Urinary bladder (tissue), 4 donors: ENCODE measurements around the gene LDLRAD3. TPM values are rescaled to one million over a fixed set of nuclear protein-coding genes. Genes with fewer than 3 reads are reported as not detected.

ENCODE experiments used
- DNase-seq: peaks from one replicate; pipeline ENCODE4 v3.0.0-alpha.2; 2015; ENCODE audit errors: extremely low spot score
- H3K27ac ChIP-seq: one replicate; pipeline ENCODE4 v1.5.1; 2013; ENCODE audit warnings: low read depth, mild to moderate bottlenecking, moderate library complexity
- H3K36me3 ChIP-seq: one replicate; pipeline ENCODE4 v1.6.1; 2013; ENCODE audit warnings: mild to moderate bottlenecking, moderate library complexity; ENCODE audit not compliant: insufficient read depth
- H3K4me1 ChIP-seq: one replicate; pipeline ENCODE4 v1.6.1; 2013; ENCODE audit warnings: mild to moderate bottlenecking, moderate library complexity; ENCODE audit not compliant: insufficient read depth
- H3K4me3 ChIP-seq: one replicate; pipeline ENCODE4 v1.5.1; 2013; ENCODE audit warnings: low read depth, low read length
- whole genome bisulfite sequencing: extraction: QIAGEN DNeasy Blood & Tissue Kit; methylation state at CpG from one replicate; pipeline ENCODE4 v1.1.7; 2013; 5-methylcytosine and 5-hydroxymethylcytosine counted together
- polyA plus RNA-seq: library from polyadenylated mRNA; stranded (reverse); fragments of 200-250 nt; gene quantifications from one replicate; pipeline ENCODE4 v1.2.3, GENCODE V29; 2013
- total RNA-seq: library from RNA; depleted of rRNA; stranded (reverse); fragments of >200 nt; gene quantifications from one replicate; pipeline ENCODE4 v1.2.3, GENCODE V29; 2014
- donor health status: healthy with polysubstance abuse.
- donor health status: healthy.

The LDLRAD3 gene
- total and polyA plus RNA-seq, 2 donors = 7.2 to 13.8 TPM

GRCh38 chr11:36103933-36104530, 160.2 kb downstream of the LDLRAD3 start:
- H3K4me3 ChIP-seq = no peak overlapping the region
- 97% methylated on average over 11 of the region's 11 CpGs for WGBS
- no peak for DNase-seq
- H3K4me1 ChIP-seq = peaks cover 2% of the 10 kb centered on the region
- no peaks in the 10 kb centered on the region for H3K36me3 ChIP-seq
- no peak overlapping the region for H3K27ac ChIP-seq

GRCh38 chr11:36104660-36104992, 160.8 kb downstream of the LDLRAD3 start:
- no peak overlapping the region for H3K27ac ChIP-seq
- 55% methylated on average over 4 of the region's 4 CpGs for WGBS
- H3K4me3 ChIP-seq = no peak overlapping the region
- peaks cover 2% of the 10 kb centered on the region for H3K4me1 ChIP-seq
- no peaks in the 10 kb centered on the region for H3K36me3 ChIP-seq
- DNase-seq = no peak

- no peaks in the 10 kb centered on the region for H3K36me3 ChIP-seq
- 89% methylated on average over 9 of the region's 9 CpGs for WGBS
- DNase-seq = no peak
- H3K4me1 ChIP-seq = peaks cover 2% of the 10 kb centered on the region
- H3K27ac ChIP-seq = no peak overlapping the region
- H3K4me3 ChIP-seq = no peak overlapping the region
Observed at GRCh38 chr11:36105743-36106581, 162.1 kb downstream of the LDLRAD3 start.

GRCh38 chr11:36107547-36107946, 163.7 kb downstream of the LDLRAD3 start:
- Histone ChIP-seq H3K4me3 (no peak overlapping the region), H3K27ac (no peak overlapping the region), H3K36me3 (no peaks in the 10 kb centered on the region), H3K4me1 (peaks cover 2% of the 10 kb centered on the region)
- DNase-seq = no peak
- WGBS = 97% methylated on average over 5 of the region's 5 CpGs

- DNase-seq = no peak
- Histone ChIP-seq H3K4me1 (peaks cover 2% of the 10 kb centered on the region), H3K4me3 (no peak overlapping the region), H3K27ac (no peak overlapping the region), H3K36me3 (no peaks in the 10 kb centered on the region)
- 88% methylated on average over 12 of the region's 12 CpGs for WGBS
Observed at GRCh38 chr11:36108881-36109589, 165.2 kb downstream of the LDLRAD3 start.

GRCh38 chr11:36109590-36109849, 165.7 kb downstream of the LDLRAD3 start:
- Histone ChIP-seq H3K4me1 (peaks cover 2% of the 10 kb centered on the region), H3K27ac (no peak overlapping the region), H3K4me3 (no peak overlapping the region), H3K36me3 (no peaks in the 10 kb centered on the region)
- WGBS = 90% methylated on average over 3 of the region's 3 CpGs
- no peak for DNase-seq

- no peak overlapping the region for H3K27ac ChIP-seq
- no peaks in the 10 kb centered on the region for H3K36me3 ChIP-seq
- no peak overlapping the region for H3K4me3 ChIP-seq
- DNase-seq = no peak
- 84% methylated on average over 6 of the region's 6 CpGs for WGBS
- peaks cover 2% of the 10 kb centered on the region for H3K4me1 ChIP-seq
Observed at GRCh38 chr11:36109850-36110606, 166.2 kb downstream of the LDLRAD3 start.

- H3K4me3 ChIP-seq = no peak overlapping the region
- no peak overlapping the region for H3K27ac ChIP-seq
- H3K4me1 ChIP-seq = no peaks in the 10 kb centered on the region
- no peak for DNase-seq
- no peaks in the 10 kb centered on the region for H3K36me3 ChIP-seq
- 61% methylated on average over 9 of the region's 9 CpGs for WGBS
Observed at GRCh38 chr11:36110668-36111410, 167.0 kb downstream of the LDLRAD3 start.

- WGBS = 97% methylated on average over 7 of the region's 7 CpGs
- Histone ChIP-seq H3K27ac (no peak overlapping the region), H3K4me3 (no peak overlapping the region), H3K36me3 (no peaks in the 10 kb centered on the region), H3K4me1 (no peaks in the 10 kb centered on the region)
- no peak for DNase-seq
Observed at GRCh38 chr11:36114095-36114494, 170.2 kb downstream of the LDLRAD3 start.

- H3K36me3 ChIP-seq = no peaks in the 10 kb centered on the region
- no peaks in the 10 kb centered on the region for H3K4me1 ChIP-seq
- H3K4me3 ChIP-seq = no peak overlapping the region
- 97% methylated on average over 9 of the region's 9 CpGs for WGBS
- no peak overlapping the region for H3K27ac ChIP-seq
- no peak for DNase-seq
Observed at GRCh38 chr11:36115378-36115801, 171.5 kb downstream of the LDLRAD3 start.

GRCh38 chr11:36116161-36116560, 172.3 kb downstream of the LDLRAD3 start:
- WGBS = 86% methylated on average over 6 of the region's 6 CpGs
- Histone ChIP-seq H3K36me3 (no peaks in the 10 kb centered on the region), H3K27ac (no peak overlapping the region), H3K4me3 (no peak overlapping the region), H3K4me1 (no peaks in the 10 kb centered on the region)
- no peak for DNase-seq

- no peak overlapping the region for H3K4me3 ChIP-seq
- WGBS = 89% methylated on average over 2 of the region's 2 CpGs
Observed at GRCh38 chr11:36118084-36118483, 174.2 kb downstream of the LDLRAD3 start.

GRCh38 chr11:36119300-36119699, 175.4 kb downstream of the LDLRAD3 start:
- no peaks in the 10 kb centered on the region for H3K36me3 ChIP-seq
- no peak for DNase-seq
- no peak overlapping the region for H3K27ac ChIP-seq
- H3K4me1 ChIP-seq = no peaks in the 10 kb centered on the region
- H3K4me3 ChIP-seq = no peak overlapping the region

More at GRCh38 chr11:36118084-36118483, 174.2 kb downstream of the LDLRAD3 start:
- no peaks in the 10 kb centered on the region for H3K36me3 ChIP-seq
- no peak for DNase-seq
- H3K4me1 ChIP-seq = no peaks in the 10 kb centered on the region
- H3K27ac ChIP-seq = no peak overlapping the region
